Right kidney (tissue), 1 donor: ENCODE data around the gene ZNF345.
A peak's percentile ranks its signal among the peaks of the same experiment; 100 is the strongest.

ENCODE experiments used
- DNase-seq: peaks from one replicate; pipeline ENCODE4 v3.0.0-alpha.2; 2016

Gene ZNF345

GRCh38 chr19:36915992-36916830 is 65.5 kb downstream of the ZNF345 start, which contains the start of the genes ZNF568 and ZNF829:
Gene ZNF568, plus strand, starts transcription at chr19:36916332. Its CDS starts 6,439 bp downstream, at chr19:36922771.
Gene ZNF829, minus strand, starts transcription at chr19:36916291. Its CDS starts 1,124 bp downstream, at chr19:36915167.
- DNase-seq: peak; percentile 99

GRCh38 chr19:36916991-36917390 is 66.3 kb downstream of the ZNF345 start:
- no peak for DNase-seq

GRCh38 chr19:36918090-36918489 is 67.4 kb downstream of the ZNF345 start:
- DNase-seq: no peak
